NB4 (cell line): ENCODE data around the gene PIK3CA.

Experiments used
- MYC ChIP-seq: IDR thresholded peaks from 2 replicates; pipeline ENCODE4 v1.6.1; 2011; ENCODE audit warnings: low read depth, low read length
- POLR2A ChIP-seq: IDR thresholded peaks from 2 replicates; pipeline ENCODE4 v1.6.1; 2011; ENCODE audit warnings: mild to moderate bottlenecking; ENCODE audit not compliant: insufficient read length; ENCODE audit errors: extremely low read depth
- TF ChIP-seq, protein P1 (sequence below): IDR thresholded peaks from one replicate; pipeline ENCODE4 v1.5.1; 2012; ENCODE audit warnings: low read depth, low read length

DNA sequence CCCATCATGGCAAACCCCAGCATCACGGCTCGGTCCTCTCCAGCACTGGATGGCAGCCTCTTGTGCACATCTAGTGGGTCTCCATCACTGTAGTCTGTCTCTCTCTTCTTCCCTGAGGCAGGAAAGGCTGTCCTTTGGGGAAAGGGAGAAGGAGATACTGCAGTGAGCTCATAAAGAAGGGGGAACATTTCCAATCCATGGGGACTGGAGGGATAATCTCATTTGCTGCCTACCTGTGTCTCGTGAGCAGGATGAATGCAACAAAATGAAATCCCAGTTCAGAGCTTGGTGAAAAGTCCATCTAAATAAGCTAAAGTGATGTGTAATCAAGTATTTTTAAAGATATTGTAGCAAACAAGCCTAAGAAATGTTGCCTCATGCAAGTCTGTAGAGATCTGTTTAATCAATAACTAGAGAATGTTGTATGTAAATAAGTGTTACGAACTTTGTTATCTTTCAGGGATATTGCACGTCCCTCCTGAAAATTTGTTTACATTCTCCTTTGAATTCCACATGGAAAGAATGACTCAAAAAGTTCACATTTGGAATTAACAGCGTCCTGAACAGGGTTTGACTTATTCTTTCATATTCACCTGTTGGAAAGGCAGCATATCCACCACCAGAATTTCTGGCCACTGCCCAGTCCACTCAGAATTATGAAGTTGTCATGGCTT is 102.8 kb downstream of the PIK3CA start, which contains the start of gene KCNMB3:
- no peak for TF ChIP-seq POLR2A
- TF ChIP-seq, protein P1, sequence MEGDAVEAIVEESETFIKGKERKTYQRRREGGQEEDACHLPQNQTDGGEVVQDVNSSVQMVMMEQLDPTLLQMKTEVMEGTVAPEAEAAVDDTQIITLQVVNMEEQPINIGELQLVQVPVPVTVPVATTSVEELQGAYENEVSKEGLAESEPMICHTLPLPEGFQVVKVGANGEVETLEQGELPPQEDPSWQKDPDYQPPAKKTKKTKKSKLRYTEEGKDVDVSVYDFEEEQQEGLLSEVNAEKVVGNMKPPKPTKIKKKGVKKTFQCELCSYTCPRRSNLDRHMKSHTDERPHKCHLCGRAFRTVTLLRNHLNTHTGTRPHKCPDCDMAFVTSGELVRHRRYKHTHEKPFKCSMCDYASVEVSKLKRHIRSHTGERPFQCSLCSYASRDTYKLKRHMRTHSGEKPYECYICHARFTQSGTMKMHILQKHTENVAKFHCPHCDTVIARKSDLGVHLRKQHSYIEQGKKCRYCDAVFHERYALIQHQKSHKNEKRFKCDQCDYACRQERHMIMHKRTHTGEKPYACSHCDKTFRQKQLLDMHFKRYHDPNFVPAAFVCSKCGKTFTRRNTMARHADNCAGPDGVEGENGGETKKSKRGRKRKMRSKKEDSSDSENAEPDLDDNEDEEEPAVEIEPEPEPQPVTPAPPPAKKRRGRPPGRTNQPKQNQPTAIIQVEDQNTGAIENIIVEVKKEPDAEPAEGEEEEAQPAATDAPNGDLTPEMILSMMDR: no peak
- TF ChIP-seq MYC: no peak
